Vagina (tissue), 2 donors: ENCODE results near the gene AJAP1.

Experiments
- POLR2A ChIP-seq, 2 donors: fragments of 450-650 bp; IDR thresholded peaks; one replicate each; pipeline ENCODE4 v1.6.1; 2017; ENCODE audit warnings: antibody characterized with exemption in 2 of 2, mild to moderate bottlenecking in 2 of 2, moderate library complexity in 2 of 2
- POLR2AphosphoS5 ChIP-seq, 2 donors: sonication (generic); formaldehyde crosslinking; IDR thresholded peaks; one replicate each; pipeline ENCODE4 v1.9.0; 2017; ENCODE audit warnings: antibody characterized with exemption in 2 of 2, mild to moderate bottlenecking in 2 of 2, low read depth in 1 of 2; ENCODE audit not compliant: insufficient read depth in 1 of 2
- TF ChIP-seq, protein P1 (sequence below), 3 experiments: fragments of 450-650 bp in 2 of 3; fragments of 200-600 bp in 1 of 3; sonication (generic) in 1 of 3; IDR thresholded peaks; one replicate each; pipeline ENCODE4 v1.5.1; 2017 to 2019; ENCODE audit warnings: antibody characterized with exemption in 3 of 3, mild to moderate bottlenecking in 2 of 3, moderate library complexity in 2 of 3

DNA sequence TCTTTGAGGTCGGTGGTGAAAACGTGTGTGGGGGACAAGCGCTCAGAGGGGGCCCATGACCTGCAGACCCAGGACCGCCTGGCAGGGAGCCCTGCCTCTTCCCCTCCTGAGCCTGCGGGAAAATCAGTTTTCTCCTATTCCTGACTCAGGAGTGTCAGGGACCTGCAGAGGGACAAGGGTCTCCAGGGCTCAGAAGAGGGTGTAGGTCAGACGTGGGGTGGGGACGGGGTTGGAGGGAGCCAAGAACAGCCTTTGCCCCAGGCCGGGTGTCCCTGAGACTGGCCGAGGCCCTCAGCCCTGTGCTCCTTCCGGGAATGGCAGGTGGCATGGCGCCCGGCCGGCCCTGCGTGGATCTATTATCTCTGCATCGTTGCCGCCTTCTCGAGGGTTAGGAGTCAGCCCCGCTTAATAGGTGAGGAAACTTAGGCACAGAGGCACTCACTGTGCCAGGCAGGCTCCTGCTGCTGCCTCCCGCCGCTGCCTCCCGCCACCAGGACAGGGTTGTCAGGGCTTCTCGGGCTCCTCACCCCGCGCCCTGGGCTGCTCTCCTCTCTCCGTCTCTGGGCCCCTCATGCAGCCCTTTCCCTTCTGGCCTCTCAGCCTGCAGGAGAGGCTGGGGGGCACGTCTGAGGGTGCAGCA is 37.5 kb downstream of the AJAP1 start:
- TF ChIP-seq, protein P1, sequence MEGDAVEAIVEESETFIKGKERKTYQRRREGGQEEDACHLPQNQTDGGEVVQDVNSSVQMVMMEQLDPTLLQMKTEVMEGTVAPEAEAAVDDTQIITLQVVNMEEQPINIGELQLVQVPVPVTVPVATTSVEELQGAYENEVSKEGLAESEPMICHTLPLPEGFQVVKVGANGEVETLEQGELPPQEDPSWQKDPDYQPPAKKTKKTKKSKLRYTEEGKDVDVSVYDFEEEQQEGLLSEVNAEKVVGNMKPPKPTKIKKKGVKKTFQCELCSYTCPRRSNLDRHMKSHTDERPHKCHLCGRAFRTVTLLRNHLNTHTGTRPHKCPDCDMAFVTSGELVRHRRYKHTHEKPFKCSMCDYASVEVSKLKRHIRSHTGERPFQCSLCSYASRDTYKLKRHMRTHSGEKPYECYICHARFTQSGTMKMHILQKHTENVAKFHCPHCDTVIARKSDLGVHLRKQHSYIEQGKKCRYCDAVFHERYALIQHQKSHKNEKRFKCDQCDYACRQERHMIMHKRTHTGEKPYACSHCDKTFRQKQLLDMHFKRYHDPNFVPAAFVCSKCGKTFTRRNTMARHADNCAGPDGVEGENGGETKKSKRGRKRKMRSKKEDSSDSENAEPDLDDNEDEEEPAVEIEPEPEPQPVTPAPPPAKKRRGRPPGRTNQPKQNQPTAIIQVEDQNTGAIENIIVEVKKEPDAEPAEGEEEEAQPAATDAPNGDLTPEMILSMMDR (IDR thresholded peaks at IDR 0.05): no peak
- TF ChIP-seq POLR2A (IDR thresholded peaks at IDR 0.05): no peak
- no peak for TF ChIP-seq POLR2AphosphoS5 (IDR thresholded peaks at IDR 0.05; ENCODE audit: insufficient read depth in 1 of 2, low read depth in 1 of 2)
